GM19397 (cell line): ENCODE data around the gene TVP23C.

Source experiments
- ATAC-seq: cut with Tn5 transposase; IDR thresholded peaks from one replicate; pipeline ENCODE4 v1.9.1; 2021; ENCODE audit warnings: mild to moderate bottlenecking, moderate library complexity; ENCODE audit not compliant: unreplicated experiment

Gene TVP23C

DNA sequence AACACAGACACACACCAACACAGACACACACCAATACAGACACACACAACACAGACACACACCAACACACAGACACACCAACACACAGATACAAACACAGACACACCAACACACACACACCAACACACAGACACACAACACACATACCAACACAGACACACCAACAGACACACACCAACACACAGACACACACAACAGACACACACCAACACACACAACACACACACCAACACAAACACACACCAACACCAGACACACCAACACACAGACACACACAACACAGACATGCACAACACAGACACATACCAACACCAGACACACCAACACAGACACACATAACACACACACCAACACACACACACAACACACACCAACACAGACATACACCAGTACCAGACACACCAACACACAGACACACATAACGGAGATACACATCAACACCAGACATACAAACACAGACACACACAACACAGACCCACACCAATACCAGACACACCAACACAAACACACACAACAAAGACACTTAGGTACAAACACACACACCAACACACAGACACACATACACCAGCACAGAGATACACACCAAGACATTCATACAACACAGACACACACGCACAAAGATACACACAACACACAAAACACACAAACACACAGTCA lies 98.1 kb downstream of the TVP23C start:
- ATAC-seq: no peak

DNA sequence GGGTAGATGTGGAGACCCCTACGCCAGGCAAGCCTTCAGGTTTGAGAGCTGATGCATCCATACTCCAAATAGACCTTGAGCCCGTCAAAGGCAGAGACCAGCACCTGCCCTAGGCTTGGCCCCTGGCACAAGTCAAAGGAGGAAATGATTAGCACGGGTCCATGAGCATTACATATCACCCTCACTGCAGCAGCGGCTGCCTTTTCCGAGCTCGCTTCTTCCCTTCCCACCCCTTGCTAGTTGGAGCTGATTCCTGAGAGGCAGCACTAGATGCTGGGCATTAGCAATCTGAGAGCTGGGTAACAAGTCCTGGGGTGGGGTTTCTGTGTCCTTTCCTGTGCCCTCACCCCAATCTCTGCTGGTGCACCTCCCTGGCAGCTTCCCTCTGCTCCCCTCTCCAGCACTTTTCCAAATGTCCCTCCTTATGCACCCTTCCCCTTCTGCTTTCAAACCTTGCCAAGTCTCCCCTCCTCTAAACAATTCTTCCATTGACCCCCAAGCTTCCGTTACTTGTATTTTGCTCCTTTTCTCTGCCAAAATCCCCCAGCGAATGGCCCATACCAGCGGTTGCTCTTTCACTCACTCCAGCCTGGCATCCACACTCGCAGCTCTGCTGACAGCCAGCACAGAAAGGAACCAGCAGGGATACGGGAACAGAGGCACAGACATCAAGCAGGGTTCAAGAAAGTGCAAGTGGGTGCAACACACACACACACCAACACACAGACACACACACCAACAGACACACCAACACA lies 98.9 kb downstream of the TVP23C start:
- no peak for ATAC-seq

DNA sequence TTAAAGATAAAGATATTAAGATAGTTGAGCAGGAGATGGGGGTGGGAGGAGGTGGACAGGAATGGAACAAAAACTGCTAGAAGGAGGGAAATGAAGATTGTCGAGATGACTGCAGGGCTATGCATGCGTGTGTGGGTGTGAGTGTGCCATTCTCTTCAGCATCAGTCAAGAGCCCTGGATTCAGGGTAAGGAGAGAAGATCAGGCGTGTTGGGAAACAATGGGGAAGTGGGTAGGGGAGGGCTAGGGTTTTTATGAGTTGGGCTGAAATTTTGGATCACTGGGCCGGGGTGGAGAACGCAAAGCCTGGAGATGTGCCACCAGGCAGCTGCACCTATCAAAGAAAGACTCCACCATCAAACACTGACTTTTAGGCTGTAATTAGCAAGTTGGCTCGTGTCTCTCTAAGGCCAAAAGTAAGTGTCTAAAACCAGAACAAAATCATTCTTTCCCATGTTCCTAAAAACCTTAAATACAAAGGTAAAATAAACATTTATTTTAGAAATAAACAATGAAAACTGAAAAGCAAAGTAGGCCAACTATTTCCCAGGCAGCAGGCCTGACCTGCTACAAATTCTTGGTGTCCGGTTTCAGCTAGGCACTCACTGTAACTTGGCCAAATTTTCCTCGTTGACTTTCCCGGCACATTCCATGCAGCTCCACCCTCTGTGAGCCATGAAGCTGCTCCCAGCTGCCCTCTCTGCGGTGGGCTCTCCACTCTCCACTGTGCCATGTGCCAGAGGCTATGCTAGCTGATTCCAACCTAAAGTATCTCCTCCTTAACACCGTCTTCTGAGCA lies 100.1 kb downstream of the TVP23C start:
- no peak for ATAC-seq

DNA sequence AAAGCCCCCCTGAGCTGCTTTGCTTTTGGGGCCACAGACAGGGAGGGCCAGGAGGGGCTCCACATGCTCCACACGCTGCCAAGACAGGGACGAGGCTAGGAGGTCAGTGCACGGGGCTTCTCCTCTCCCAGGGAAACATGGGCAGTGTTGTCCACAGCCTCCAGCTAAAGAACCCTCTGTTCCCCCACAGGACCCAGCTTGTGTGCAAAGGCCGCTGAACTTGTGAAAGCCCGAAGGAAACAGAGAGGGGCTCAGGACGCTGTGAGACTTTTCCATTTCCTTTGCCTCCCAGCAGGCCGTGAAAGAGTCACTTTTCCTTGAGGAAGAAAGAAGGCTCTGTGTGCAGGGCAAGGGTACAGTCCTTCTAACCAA lies 105.6 kb downstream of the TVP23C start:
- ATAC-seq: no peak

DNA sequence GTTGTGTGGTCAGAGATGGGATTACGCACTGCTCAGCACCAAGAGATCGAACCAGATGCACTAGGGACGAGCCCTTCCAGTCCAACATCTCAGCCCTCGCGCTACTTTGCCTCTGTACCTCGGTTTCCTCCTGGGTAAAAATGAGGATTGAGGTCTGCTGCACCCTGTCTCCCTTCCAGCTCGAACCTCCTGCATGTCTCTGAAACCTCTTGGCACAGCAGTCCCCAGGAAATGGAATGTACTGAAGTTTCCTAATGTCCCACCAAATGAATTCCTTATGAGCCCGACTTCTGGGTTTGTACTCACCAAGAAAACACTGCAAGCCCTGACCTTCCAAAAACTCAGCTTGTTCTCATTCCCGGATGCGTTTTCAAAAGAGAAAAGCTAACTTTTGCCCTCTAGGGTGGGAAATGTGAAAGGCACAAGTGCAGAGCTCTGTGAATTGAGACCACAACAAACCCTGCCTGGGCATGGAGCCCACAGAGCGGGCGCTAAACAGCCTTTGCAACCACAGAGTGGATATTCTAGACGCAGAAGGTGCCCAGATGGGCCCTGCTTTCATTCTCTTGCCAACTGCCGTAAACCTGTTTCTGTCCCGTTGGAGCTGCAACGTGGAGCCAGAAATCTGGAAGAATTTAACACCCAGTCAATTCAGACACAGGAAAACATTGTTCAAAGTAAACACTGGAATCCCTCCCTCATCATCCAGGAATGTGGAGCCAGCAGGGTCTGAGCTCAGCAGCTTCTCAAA lies 106.1 kb downstream of the TVP23C start:
- ATAC-seq: no peak

DNA sequence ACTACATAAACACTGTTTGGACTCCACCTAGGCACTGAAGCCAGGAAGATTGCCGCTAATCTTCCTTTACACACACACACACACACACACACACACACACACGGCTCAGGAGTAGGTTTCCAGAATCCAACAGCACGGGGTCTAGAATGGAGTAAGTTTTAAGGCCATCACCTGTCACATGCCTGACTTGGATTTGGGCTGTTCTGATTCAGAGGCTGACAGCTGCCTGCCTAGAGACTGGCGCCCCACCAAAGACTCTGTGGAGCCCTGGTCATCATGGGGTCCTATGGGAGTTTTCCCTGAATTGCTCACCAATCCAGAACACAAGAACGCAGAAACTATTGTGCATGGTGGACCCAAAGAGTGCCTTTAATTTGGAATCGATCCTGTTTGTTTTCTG lies 106.8 kb downstream of the TVP23C start:
- no peak for ATAC-seq

DNA sequence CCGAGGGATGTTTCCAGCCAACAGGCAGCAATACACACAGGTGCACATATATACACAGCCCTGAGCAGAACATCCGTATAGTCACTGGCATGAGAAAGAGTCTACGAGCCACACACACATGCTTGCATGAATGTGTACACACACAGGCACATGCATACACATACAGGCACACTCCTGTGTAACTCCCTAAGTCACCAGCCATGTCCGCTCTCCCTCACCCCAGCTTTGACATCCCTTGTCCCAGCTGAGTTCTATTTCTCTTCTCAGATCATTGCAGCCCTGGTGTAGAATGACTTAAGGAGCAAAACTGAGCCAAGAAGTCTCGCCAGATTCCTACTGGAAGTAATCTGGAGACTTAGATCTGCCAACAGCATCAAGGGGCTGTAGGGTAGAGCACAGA lies 108.9 kb downstream of the TVP23C start:
- no peak for ATAC-seq

DNA sequence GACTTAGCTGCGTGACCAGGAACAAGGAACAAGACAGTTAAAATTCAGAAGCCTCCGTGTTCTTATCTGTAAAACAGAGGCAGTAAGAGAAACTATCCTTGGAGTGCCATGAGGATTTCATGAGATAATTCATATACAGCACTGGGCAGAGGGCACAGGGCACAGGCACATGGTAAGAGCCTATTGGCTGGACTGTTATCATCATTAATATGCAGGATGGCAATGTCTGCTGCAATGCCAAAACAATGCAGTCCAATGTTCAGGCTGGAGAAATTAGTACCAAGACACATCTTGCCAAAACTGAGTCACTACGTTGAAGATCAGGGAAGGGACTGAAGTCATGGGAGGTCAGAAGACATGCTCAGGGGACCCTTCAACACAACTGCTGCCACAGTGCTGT lies 109.5 kb downstream of the TVP23C start:
- ATAC-seq: no peak

DNA sequence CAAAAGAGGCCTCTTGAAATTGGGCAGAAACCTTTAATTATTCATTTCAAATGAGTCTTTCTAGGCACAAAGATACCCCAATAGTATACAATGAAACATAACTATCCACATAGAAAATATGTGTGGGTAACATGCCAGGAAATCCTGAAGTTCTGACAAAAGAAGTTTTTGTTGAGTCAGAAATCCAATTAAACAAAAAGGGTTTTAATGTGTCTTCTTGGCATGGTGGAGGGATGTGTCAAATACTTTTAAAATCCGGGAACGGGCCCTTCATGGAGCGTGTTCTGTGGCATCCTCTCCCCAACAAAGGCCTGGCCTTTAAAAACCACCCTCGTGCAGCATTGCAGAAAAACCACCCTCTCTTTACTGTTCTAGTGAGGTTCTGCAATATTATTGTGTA lies 110.0 kb downstream of the TVP23C start:
- ATAC-seq: no peak

DNA sequence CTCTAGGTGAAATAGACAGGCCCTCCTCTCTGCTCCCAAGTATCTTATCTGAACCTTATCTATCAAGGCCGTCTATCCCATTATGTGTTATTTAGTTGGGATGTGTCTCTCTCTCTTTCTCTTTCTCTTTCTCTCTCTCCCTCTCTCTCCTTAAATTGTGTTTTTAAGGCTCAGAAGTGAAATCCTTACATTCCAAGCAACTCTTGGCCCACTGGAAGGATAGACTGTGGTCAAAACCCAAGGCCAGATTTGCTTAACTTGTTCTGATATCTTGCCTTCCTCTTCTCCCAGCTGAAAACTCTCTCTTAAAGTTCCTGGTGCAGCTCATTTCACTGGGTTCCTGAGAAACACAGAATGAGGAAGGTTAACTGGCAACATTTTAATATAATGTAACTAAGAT lies 110.5 kb downstream of the TVP23C start:
- ATAC-seq: no peak
